ENCODE results near the gene LGR4.

DNA sequence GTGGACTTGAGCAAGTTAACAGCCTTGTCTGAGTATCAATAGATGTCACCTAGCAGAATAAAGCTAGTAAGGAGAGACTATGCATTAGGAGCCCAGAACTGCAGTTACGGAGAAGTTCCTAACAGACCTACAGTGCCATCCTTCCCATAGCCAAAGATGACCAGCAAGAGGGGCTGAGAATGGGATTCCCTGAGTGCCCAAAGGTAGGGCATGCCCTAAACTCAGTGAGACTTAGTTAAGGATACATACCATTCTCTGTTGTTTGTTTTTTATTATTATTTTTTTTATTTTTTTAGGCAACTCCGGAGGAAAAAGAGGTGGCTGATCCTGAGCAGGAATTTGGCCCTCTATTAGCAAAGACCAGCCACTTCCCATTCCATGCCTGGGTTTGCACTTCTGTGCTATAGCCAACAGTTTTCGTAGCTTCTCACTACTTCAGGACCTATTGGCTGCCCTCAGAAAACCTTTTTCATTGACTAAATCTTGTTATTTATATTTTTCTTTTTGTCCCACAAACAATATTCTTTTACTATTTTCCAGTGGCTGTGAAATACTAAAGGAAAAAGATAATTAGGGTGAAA is 76.2 kb downstream of the LGR4 start:
- no peak for TF ChIP-seq SP1 (IDR thresholded peaks at IDR 0.05)
- TF ChIP-seq HDGF (IDR thresholded peaks at IDR 0.05; ENCODE audit: borderline replicate concordance): no peak
- TF ChIP-seq L3MBTL2 (conservative IDR thresholded peaks at IDR 0.05): no peak
- no peak for TF ChIP-seq SUZ12 (IDR thresholded peaks at IDR 0.05)
- no peak for TF ChIP-seq BHLHE40 (IDR thresholded peaks at IDR 0.05; ENCODE audit: borderline replicate concordance)
- no peak for TF ChIP-seq FOXM1 (IDR thresholded peaks at IDR 0.05; ENCODE audit: borderline replicate concordance)
- no peak for TF ChIP-seq ARNT (IDR thresholded peaks at IDR 0.05)
- no peak for TF ChIP-seq FOXK2 (IDR thresholded peaks at IDR 0.05)

Data from HEK293T (cell line).